Muscle of back (tissue), 11 donors: ENCODE measurements around the gene GTPBP3. TPM values are rescaled to one million over a fixed set of nuclear protein-coding genes. Genes with fewer than 3 reads are reported as not detected.
A peak's percentile ranks its signal among the peaks of the same experiment; 100 is the strongest.

Source experiments
- DNase-seq, 3 donors: peaks; one replicate each; pipeline versions ENCODE4 v3.0.0 to v3.0.0-alpha.2; 2013
- polyA plus RNA-seq, 10 donors: library from polyadenylated mRNA; unstranded; fragments of 120-200 nt; gene quantifications; one replicate each; pipeline ENCODE4 v1.2.1, GENCODE V29; 2013; ENCODE audit not compliant: insufficient read length in 10 of 10

The GTPBP3 gene
- polyA plus RNA-seq, 10 donors = 8.4 to 19.4 (median 11.5) TPM

DNA sequence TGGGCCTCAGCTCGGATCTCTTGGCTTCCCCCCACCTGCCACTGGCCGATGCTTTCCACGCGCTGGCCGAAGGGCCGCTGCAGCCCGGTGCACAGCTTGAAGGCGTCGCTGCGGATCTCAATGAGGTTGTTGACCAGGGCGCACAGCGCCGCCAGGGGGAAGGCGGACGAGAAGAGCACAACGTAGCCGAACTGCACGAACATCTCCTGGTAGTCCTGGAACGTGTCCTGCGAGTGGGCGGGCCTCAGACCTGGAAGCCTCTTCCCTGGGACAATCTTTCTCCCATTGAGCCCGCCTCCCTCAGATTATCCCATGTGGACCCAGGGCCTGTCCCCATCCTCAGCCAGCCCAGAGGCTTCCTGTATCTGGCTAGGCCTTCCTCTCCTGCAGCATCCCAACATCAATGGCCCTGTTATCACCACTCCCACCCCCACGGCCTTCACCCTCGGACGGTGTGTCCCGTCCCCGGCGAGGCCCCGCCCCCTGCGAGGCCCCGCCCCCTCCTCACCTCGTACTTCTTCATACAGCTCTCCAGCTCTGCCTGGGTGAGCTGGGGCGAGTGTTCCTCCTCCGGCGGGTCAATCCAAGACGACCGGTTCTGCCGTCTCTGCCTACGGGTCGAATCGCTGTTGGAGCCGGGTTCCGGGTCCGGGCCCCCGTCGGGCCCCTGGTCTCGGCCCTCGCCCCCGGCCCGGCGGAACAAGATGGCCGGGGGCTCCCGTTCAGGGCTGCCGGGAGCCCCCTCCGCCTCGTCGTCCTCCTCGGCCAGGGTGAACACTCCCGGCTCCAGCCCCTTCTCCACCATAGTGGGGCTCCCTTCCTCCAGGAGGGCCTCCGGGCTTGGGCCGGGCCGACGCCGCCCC, 9.5 kb upstream of the GTPBP3 start:
- peak in 1 of 3 donors; percentile 78 for DNase-seq

- no peak for DNase-seq
Observed at GRCh38 chr19:17328517-17329365, 8.6 kb upstream of the GTPBP3 start.

GRCh38 chr19:17329366-17330261, 7.7 kb upstream of the GTPBP3 start:
- DNase-seq = no peak

DNA sequence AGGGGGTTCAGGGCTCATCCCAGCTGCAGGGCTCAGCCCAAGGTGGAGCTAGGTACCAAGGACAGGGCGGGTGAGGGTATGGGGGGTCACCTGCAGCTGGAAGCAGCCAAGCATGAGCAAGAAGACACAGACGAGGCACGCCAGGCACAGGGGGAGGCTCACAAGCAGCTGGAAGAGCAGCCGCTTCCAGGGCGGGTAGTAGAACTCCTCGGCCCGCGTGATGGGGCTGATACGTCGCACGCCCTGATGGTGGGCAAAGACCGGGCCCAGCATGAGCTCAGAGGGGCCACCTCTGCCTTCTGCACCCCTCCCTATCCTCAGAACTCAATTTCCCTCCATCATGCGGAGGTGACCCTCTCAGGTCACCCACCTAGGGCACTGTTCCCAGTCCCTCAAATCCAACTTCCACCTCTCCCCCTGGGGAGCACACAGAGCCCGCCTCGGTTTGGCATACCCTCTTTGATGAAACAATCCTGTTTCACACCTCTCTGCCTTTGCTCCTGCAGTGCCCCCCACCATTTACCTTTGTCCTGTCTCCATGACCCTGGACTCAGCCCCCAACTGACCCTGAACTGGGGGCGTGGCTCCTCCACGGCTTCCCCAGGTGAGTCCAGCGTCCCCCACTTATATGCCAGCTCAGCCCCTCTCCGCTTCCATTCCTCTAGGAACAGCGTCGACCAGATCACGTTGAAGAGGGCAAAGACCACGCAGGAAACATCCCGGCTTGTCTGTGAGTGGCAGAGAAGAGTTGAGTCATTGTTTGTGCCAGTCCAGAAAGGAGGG, 6.9 kb upstream of the GTPBP3 start:
- DNase-seq = no peak

GRCh38 chr19:17331045-17331558, 6.3 kb upstream of the GTPBP3 start:
- DNase-seq = no peak

GRCh38 chr19:17332360-17332676, 5.0 kb upstream of the GTPBP3 start:
- no peak for DNase-seq

- DNase-seq = no peak
Observed at GRCh38 chr19:17332677-17333581, 4.4 kb upstream of the GTPBP3 start.

DNA sequence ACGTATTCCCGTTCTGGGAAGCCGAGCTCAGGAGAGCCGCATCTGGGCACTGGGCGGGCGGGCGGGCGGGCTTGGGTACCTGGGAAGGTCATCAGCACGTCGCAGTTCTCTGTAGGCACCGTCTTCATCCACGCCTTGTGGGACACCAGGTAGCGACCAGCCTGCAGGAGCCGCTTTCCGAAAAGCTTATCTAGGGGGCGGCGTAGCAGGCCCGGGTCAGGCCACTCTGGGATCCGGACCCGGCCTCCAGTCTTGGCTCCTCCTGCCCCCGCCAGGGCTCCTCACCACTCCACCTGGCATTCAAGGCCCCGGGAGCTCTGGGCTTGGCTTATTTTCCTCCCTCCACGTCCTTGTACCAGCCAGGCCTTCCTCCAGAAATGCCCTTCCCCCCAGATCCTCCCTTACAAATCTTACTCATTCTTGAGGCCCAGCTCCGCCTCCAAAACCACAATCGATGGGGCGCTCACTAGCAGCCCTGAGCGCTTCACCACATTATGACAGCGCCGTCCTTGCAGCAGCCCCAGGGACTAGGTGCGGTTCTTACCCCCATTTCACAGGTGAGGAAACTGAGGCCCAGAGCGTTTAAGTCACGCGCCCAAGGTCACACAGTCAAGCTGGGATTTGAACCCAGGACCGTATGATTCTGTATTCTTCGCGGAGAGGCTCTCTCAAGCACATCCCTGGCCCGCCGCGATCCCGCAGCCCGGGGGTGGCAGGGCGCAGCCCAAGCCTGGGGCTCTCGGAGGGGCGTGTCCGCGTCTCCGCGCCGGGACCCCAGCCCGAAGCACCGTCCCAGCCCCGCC, 3.5 kb upstream of the GTPBP3 start:
- peak in 1 of 3 donors; percentile 66 for DNase-seq

DNA sequence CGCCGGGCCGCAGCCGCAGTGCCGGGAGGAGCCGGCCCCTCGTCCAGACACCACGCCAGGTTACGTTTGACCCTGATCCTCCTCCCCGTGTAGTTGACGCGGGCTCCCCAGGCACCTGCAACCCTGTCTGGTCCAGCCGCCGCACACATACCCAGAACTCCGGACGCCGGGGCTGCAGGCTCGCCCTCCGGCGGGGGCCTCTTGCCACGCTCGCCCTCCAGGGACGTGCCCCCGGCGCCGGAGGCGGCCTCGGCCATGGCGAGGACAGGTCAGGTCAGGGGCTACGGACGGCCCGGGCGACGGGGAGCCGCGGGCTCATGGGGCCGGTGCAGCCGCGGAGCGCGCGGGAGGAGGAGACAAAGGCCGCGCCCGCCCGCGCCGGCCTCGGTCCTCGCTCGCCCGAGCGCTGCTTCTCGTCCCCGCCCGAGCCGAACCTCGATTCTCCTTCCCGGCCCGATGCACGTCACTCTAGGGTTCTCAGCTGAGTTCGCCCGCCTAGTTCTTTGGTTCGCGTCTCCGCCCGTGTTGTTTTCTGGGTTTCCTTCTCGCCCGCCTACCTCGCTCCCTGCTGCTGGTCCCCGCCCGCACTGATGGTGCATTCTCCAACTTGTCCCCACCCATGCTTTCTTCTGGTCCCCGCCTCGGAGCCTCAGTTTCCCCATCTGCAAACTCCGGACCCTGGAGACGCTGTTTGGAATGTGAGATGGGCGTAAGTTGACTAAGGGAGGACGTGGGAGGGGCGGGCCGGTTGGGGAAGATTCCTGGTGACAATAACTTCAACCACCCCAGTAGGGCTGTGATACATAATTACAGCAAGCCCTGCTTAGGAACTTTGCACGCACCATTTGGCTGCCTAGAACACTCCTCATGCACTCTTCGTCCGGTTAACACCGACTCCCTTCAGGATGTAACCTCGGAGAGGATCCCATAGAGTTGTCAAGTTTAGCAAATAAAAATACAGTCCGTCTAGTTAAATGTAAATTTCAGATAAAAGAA, 2.6 kb upstream of the GTPBP3 start, which contains the start of gene ANO8:
TSS of gene ANO8 (minus strand) at position 442 of the 996 bp plus-strand sequence. CDS start at position 257, 185 bp downstream.
- peak; percentile 98 to 99 (median 99) for DNase-seq

GRCh38 chr19:17335575-17335974, 1.8 kb upstream of the GTPBP3 start:
- no peak for DNase-seq

GRCh38 chr19:17337675-17338432, 501 bp downstream of the GTPBP3 start:
- DNase-seq = no peak

GRCh38 chr19:17338433-17339078, 1.2 kb downstream of the GTPBP3 start:
- DNase-seq = no peak

GRCh38 chr19:17339088-17339741, 1.9 kb downstream of the GTPBP3 start:
- no peak for DNase-seq

GRCh38 chr19:17340302-17340870, 3.0 kb downstream of the GTPBP3 start:
- no peak for DNase-seq

- DNase-seq = no peak
Observed at GRCh38 chr19:17340871-17341357, 3.6 kb downstream of the GTPBP3 start.
